Left lung (tissue), 10 donors: ENCODE data around the gene TSPO2. TPM values are rescaled to one million over a fixed set of nuclear protein-coding genes. Genes with fewer than 3 reads are reported as not detected.

Source experiments
- ATAC-seq: fragments of 200-7000 bp; cut with Tn5 transposase; one replicate; pipeline ENCODE4 v1.9.1; 2020; ENCODE audit warnings: moderate library complexity
- DNase-seq, 4 donors: peaks; one replicate each; pipeline ENCODE4 v3.0.0-alpha.2; 2013 to 2020
- H3K27ac ChIP-seq, 2 donors: fragments of 200-600 bp; sonication (generic) in 1 of 2; one replicate each; pipeline versions ENCODE4 v1.5.0 to v1.8.0; 2020 to 2021
- H3K27me3 ChIP-seq, 2 donors: fragments of 200-600 bp; sonication (generic) in 1 of 2; one replicate each; pipeline versions ENCODE4 v1.5.0 to v1.8.0; 2020 to 2021
- H3K36me3 ChIP-seq, 2 donors: fragments of 200-600 bp; sonication (generic) in 1 of 2; one replicate each; pipeline versions ENCODE4 v1.5.0 to v1.8.0; 2020 to 2021
- H3K4me1 ChIP-seq, 2 donors: fragments of 200-600 bp; one replicate each; pipeline ENCODE4 v1.8.0; 2021
- H3K4me3 ChIP-seq, 2 donors: fragments of 200-600 bp; sonication (generic) in 1 of 2; one replicate each; pipeline versions ENCODE4 v1.5.0 to v1.8.0; 2020 to 2021; ENCODE audit warnings: mild to moderate bottlenecking in 1 of 2
- H3K9me3 ChIP-seq, 2 donors: fragments of 200-600 bp; sonication (generic) in 1 of 2; one replicate each; pipeline versions ENCODE4 v1.5.0 to v1.8.0; 2020 to 2021
- CTCF ChIP-seq, 2 donors: fragments of 200-600 bp; sonication (generic) in 1 of 2; IDR thresholded peaks; one replicate each; pipeline versions ENCODE4 v1.5.0 to v1.8.0; 2021; ENCODE audit warnings: antibody characterized with exemption in 2 of 2
- intact Hi-C, 2 donors: fragments of 100-400 bp; cut with DNase I; formaldehyde crosslinking; loops; one replicate each; pipeline versions ENCODE4 v1.11.2 to v1.14.2; 2022
- polyA plus RNA-seq, 6 donors: library from polyadenylated mRNA; unstranded; fragments of 120-200 nt; gene quantifications; one replicate each; pipeline ENCODE4 v1.2.1, GENCODE V29; 2013; ENCODE audit not compliant: insufficient read length in 6 of 6
- total RNA-seq, 2 donors: library from RNA; stranded (reverse); fragmentation: NEBNext Ultra II Directional; extraction: Animal tissue kit (Norgen Biotek cat#: 25700); gene quantifications; one replicate each; pipeline ENCODE4 v1.2.1, GENCODE V29; 2021
- donor health status: DM: no; HTN: yes; CAD: no.
- donor health status: DM: no; HTN: no; CAD: no.

The TSPO2 gene
- total and polyA plus RNA-seq, 8 donors, result 0.52 to 1.5 (median 1.1) TPM; not detected in 2

- Histone ChIP-seq H3K36me3 (no peaks in the 10 kb centered on the region), H3K4me3 (no peak overlapping the region), H3K27ac (no peak overlapping the region), H3K9me3 (no peaks in the 10 kb centered on the region), H3K4me1 (no peaks in the 10 kb centered on the region), H3K27me3 (no peaks in the 10 kb centered on the region)
- DNase-seq (no peak), ATAC-seq (no peak)
- no peak for TF ChIP-seq CTCF (IDR thresholded peaks at IDR 0.05)
- intact Hi-C loops, result no loop called here
These were observed 24.6 kb upstream of the TSPO2 start for GRCh38 chr6:41017663-41018062.

GRCh38 chr6:41021832-41022231 lies 20.4 kb upstream of the TSPO2 start:
- TF ChIP-seq CTCF (IDR thresholded peaks at IDR 0.05), result no peak
- ATAC-seq (no peak), DNase-seq (peak in 1 of 4 donors; percentile 29)
- no peaks in the 10 kb centered on the region for H3K36me3 ChIP-seq
- H3K4me1 ChIP-seq, result no peaks in the 10 kb centered on the region
- no peak overlapping the region for H3K27ac ChIP-seq
- no peaks in the 10 kb centered on the region for H3K27me3 ChIP-seq
- no peak overlapping the region for H3K4me3 ChIP-seq
- no peaks in the 10 kb centered on the region for H3K9me3 ChIP-seq
- intact Hi-C loops, result no loop called here

- intact Hi-C loops, result no loop called here
- TF ChIP-seq CTCF (IDR thresholded peaks at IDR 0.05), result no peak
- peaks cover 0 to 2% of the 10 kb centered on the region in 2 donors for H3K4me1 ChIP-seq
- no peaks in the 10 kb centered on the region for H3K9me3 ChIP-seq
- DNase-seq, result no peak
- no peak overlapping the region for H3K27ac ChIP-seq
- ATAC-seq, result no peak
- no peak overlapping the region for H3K4me3 ChIP-seq
- no peaks in the 10 kb centered on the region for H3K36me3 ChIP-seq
- H3K27me3 ChIP-seq, result no peaks in the 10 kb centered on the region
These were observed 20.0 kb upstream of the TSPO2 start for GRCh38 chr6:41022294-41022693.

- no peak overlapping the region for H3K27ac ChIP-seq
- no peaks in the 10 kb centered on the region for H3K27me3 ChIP-seq
- H3K36me3 ChIP-seq, result no peaks in the 10 kb centered on the region
- peaks cover 6 to 9% of the 10 kb centered on the region in 2 donors for H3K4me1 ChIP-seq
- ATAC-seq (no peak), DNase-seq (no peak)
- intact Hi-C loops, result no loop called here
- TF ChIP-seq CTCF (IDR thresholded peaks at IDR 0.05), result no peak
- no peak overlapping the region for H3K4me3 ChIP-seq
- H3K9me3 ChIP-seq, result no peaks in the 10 kb centered on the region
These were observed 19.2 kb upstream of the TSPO2 start for GRCh38 chr6:41023114-41023513.

- Histone ChIP-seq H3K4me1 (peaks cover 13 to 18% of the 10 kb centered on the region in 2 donors), H3K27ac (no peak overlapping the region), H3K27me3 (no peaks in the 10 kb centered on the region), H3K4me3 (no peak overlapping the region), H3K36me3 (no peaks in the 10 kb centered on the region), H3K9me3 (no peaks in the 10 kb centered on the region)
- no peak for ATAC-seq
- no peak for TF ChIP-seq CTCF (IDR thresholded peaks at IDR 0.05)
- intact Hi-C loops, result no loop called here
- DNase-seq, result no peak
These were observed 16.2 kb upstream of the TSPO2 start for GRCh38 chr6:41025966-41026530.
